Kidney epithelial cell (primary cell): ENCODE measurements around the gene EIF4E2. TPM values are rescaled to one million over a fixed set of nuclear protein-coding genes. Genes with fewer than 3 reads are reported as not detected.

ENCODE experiments used
- DNase-seq: peaks from one replicate; pipeline ENCODE4 v3.0.0-alpha.2; 2010; ENCODE audit warnings: low read depth
- H3K27me3 ChIP-seq: 2 replicates; pipeline ENCODE4 v1.6.0; 2011; ENCODE audit warnings: low read length; ENCODE audit not compliant: control insufficient read depth, insufficient read depth
- H3K36me3 ChIP-seq: 2 replicates; pipeline ENCODE4 v1.5.1; 2011; ENCODE audit warnings: low read length; ENCODE audit not compliant: control insufficient read depth, insufficient read depth
- H3K4me3 ChIP-seq: 2 replicates; pipeline ENCODE4 v1.5.1; 2011; ENCODE audit warnings: low read depth, mild to moderate bottlenecking, control low read depth, low read length
- CTCF ChIP-seq: IDR thresholded peaks from 2 replicates; pipeline ENCODE4 v1.5.1; 2011; ENCODE audit warnings: mild to moderate bottlenecking, moderate library complexity, low read length, control low read depth, inconsistent platforms; ENCODE audit not compliant: insufficient read depth, poor library complexity, severe bottlenecking
- total RNA-seq: library from RNA; depleted of rRNA; stranded (reverse); fragments of >200 nt; gene quantifications from 2 replicates; pipeline ENCODE4 v1.2.3, GENCODE V29; 2015

Gene EIF4E2
- total RNA-seq, 1 donor from 2014 or later = 66.9 TPM

DNA sequence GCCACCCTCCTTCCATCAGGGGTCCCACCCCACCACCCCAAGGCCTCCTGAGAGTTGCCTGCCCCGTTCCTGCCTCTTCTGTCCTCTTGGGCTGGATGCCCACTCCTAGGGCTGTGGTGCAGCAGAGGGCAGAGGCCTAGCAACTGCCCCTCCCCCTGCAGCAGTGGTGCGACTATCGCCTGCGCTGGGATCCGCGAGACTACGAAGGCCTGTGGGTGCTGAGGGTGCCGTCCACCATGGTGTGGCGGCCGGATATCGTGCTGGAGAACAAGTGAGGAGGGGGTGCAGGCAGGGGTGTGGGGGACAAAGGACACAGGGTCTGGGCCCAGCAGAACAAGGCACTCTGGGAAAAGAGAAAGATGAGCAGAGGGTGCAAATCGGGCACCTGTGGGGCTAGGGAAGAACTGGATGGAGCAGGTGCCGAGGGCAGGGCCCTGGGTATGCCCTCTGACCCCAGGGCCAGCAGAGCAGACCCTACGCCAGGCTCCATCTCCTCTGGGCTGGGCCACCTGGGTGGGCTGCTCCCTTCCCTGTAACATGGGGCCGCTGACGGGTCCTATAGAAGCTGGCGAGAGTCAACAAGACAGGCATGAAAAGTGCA is 9.9 kb upstream of the EIF4E2 start:
- Histone ChIP-seq H3K36me3 (no peaks in the 10 kb centered on the region), H3K4me3 (no peak overlapping the region), H3K27me3 (peaks cover 27% of the 10 kb centered on the region)
- no peak for TF ChIP-seq CTCF
- DNase-seq = no peak

GRCh38 chr2:232541195-232541960 is 9.1 kb upstream of the EIF4E2 start:
- no peak overlapping the region for H3K4me3 ChIP-seq
- H3K27me3 ChIP-seq = peaks cover 27% of the 10 kb centered on the region
- no peak for TF ChIP-seq CTCF
- DNase-seq = no peak
- H3K36me3 ChIP-seq = no peaks in the 10 kb centered on the region

DNA sequence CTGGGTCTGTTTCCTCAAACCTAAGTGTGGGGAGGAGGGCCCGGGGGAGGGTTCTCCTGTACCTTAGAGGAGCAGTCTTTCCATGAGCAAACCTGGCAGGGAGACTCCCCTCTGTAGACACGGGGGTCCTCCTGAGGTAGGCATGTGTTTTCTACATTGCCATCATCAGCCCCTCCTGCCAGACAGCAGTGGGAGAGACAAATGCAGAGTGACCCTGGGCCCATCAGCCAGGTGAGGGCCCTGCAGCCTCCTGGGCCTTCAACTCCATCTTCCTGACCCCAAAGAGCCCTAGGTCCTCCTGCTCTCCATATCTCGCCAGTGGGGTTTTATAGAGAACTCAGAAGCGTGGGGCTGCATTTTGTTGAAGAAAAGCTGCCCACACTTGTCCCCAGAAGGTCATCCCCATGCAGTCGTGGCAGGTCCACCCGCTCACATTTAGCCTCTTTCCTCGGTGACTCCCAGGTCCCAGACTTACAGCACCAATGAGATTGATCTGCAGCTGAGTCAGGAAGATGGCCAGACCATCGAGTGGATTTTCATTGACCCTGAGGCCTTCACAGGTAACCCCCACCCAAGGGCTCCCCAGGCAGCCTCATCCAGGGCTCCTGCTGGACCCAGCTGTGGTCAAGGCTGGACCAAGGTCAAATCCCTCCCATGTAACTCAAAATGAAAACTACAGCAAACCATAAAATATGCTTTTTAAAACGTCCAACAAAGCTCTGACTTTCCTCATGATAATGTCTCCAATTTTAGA is 8.4 kb upstream of the EIF4E2 start:
- Histone ChIP-seq H3K4me3 (no peak overlapping the region), H3K27me3 (peaks cover 25% of the 10 kb centered on the region), H3K36me3 (no peaks in the 10 kb centered on the region)
- no peak for DNase-seq
- TF ChIP-seq CTCF = no peak

DNA sequence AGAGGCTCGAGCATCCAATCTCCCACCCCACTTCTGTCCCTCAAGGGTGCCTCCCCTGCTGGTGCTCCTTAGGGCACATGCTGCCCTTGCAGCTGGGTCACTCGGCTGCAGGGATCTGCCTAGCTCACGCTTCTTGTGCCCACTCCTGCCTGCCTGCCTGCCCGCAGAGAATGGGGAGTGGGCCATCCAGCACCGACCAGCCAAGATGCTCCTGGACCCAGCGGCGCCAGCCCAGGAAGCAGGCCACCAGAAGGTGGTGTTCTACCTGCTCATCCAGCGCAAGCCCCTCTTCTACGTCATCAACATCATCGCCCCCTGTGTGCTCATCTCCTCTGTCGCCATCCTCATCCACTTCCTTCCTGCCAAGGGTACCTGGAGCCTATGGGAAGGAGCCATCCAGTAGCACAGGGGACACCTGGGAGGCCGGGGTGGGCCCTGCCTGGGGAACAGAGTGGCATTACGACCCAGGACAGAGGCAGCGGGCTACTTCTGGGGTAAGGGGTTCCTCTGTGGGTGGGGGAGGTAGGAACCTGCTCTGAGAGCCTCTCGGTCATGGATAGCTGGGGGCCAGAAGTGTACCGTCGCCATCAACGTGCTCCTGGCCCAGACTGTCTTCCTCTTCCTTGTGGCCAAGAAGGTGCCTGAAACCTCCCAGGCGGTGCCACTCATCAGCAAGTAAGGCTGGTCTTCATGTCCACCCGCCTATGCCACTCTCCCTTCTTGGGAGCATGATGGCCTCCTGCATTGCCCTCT is 7.6 kb upstream of the EIF4E2 start:
- TF ChIP-seq CTCF = no peak
- Histone ChIP-seq H3K4me3 (no peak overlapping the region), H3K36me3 (no peaks in the 10 kb centered on the region), H3K27me3 (peaks cover 24% of the 10 kb centered on the region)
- no peak for DNase-seq

DNA sequence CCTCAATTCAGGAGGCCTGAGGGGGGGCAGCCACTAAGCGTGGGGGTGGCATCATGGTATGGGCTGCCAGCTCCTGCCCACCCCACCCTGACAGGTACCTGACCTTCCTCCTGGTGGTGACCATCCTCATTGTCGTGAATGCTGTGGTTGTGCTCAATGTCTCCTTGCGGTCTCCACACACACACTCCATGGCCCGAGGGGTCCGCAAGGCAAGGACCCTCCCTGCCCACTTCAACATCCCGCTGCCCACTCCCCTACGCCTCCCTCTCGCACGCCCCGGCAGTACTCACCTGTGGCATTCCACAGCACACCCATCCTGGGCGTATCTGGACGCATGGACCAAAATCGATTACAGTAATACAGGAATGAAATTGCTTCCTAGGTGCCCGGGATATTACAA is 7.0 kb upstream of the EIF4E2 start:
- H3K36me3 ChIP-seq = no peaks in the 10 kb centered on the region
- no peak for TF ChIP-seq CTCF
- DNase-seq = no peak
- H3K4me3 ChIP-seq = no peak overlapping the region
- peaks cover 22% of the 10 kb centered on the region for H3K27me3 ChIP-seq
